Upper lobe of left lung (tissue), 6 donors: ENCODE results near the gene GPRC5C. TPM values are rescaled to one million over a fixed set of nuclear protein-coding genes. Genes with fewer than 3 reads are reported as not detected.

ENCODE experiments used
- ATAC-seq, 2 donors: fragments of 200-7000 bp; cut with Tn5 transposase; one replicate each; pipeline ENCODE4 v1.9.1; 2022; ENCODE audit warnings: mild to moderate bottlenecking in 2 of 2, moderate library complexity in 2 of 2; ENCODE audit not compliant: low FRiP score in 2 of 2
- DNase-seq, 2 donors: peaks; one replicate each; pipeline ENCODE4 v3.0.0-alpha.2; 2019 to 2020
- H3K27ac ChIP-seq, 4 donors: fragments of 200-600 bp; sonication (generic); one replicate each; pipeline ENCODE4 v1.5.1; 2016 to 2019
- H3K27me3 ChIP-seq, 4 donors: fragments of 200-600 bp; sonication (generic); one replicate each; pipeline ENCODE4 v1.5.1; 2017 to 2019
- H3K36me3 ChIP-seq, 4 donors: fragments of 200-600 bp; sonication (generic); one replicate each; pipeline ENCODE4 v1.5.1; 2016 to 2019
- H3K4me1 ChIP-seq, 4 donors: fragments of 200-600 bp; sonication (generic); one replicate each; pipeline ENCODE4 v1.5.1; 2018 to 2019
- H3K4me3 ChIP-seq, 4 donors: fragments of 200-600 bp; sonication (generic); one replicate each; pipeline ENCODE4 v1.5.1; 2017 to 2019; ENCODE audit warnings: mild to moderate bottlenecking in 2 of 4, moderate library complexity in 1 of 4
- H3K9me3 ChIP-seq, 4 donors: fragments of 200-600 bp; sonication (generic); one replicate each; pipeline ENCODE4 v1.5.1; 2018 to 2019
- EP300 ChIP-seq, 4 donors: sonication (generic); formaldehyde crosslinking; IDR thresholded peaks; one replicate each; pipeline ENCODE4 v1.5.1; 2017; ENCODE audit warnings: antibody characterized with exemption in 4 of 4, control low read depth in 2 of 4
- POLR2A ChIP-seq, 4 donors: fragments of 450-650 bp; IDR thresholded peaks; one replicate each; pipeline ENCODE4 v1.5.1; 2016 to 2017; ENCODE audit warnings: antibody characterized with exemption in 4 of 4, mild to moderate bottlenecking in 2 of 4
- POLR2AphosphoS5 ChIP-seq, 2 donors: sonication (generic); formaldehyde crosslinking; IDR thresholded peaks; one replicate each; pipeline ENCODE4 v1.5.1; 2017; ENCODE audit warnings: antibody characterized with exemption in 2 of 2
- WGBS, 2 donors: methylation state at CpG; one replicate each; pipeline ENCODE4 v1.1.5; 2017 to 2018; 5-methylcytosine and 5-hydroxymethylcytosine counted together
- total RNA-seq, 6 donors: library from RNA; depleted of rRNA in 4 of 6; stranded (reverse); fragments of >200 nt in 4 of 6; gene quantifications; one replicate each; pipeline versions ENCODE4 v1.1.0 to v1.2.1, GENCODE V29; 2016 to 2021
- TF ChIP-seq, protein P1 (sequence below), 6 experiments: fragments of 450-650 bp in 4 of 6; fragments of 200-600 bp in 2 of 6; sonication (generic) in 2 of 6; IDR thresholded peaks; one replicate each; pipeline ENCODE4 v1.5.1; 2016 to 2019; ENCODE audit warnings: antibody characterized with exemption in 6 of 6
- donor health status: DM: no; HTN: no; CAD: no; lungs with moderate emphysema.
- donor health status: DM: no; HTN: yes; CAD: no; lungs with severe emphysema.

Gene GPRC5C
- total RNA-seq, 6 donors from 2014 or later, result 50.7 to 88.4 (median 56.4) TPM

DNA sequence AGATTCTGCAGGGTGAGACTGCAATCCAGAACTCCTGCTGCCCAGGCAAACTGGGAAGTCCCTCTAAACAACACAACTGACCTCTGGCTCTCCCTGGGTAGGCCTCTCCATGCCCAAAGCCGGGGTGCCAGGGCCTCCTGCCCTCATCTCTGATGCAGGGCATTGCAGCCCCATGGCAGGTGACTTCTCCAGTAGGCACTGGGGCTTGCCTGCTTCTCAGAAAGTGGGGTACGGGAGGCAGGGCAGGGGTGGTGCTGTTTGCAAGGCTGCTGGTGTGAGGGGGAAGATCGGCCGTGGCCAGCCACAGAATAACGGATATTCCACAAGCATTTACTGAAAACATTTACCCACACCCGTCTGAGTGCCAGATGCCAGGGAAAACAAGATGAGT lies 4.1 kb upstream of the GPRC5C start:
- 58 to 82% methylated on average over 5 to 6 of the region's 6 CpGs for WGBS, 2 donors
- TF ChIP-seq, protein P1, sequence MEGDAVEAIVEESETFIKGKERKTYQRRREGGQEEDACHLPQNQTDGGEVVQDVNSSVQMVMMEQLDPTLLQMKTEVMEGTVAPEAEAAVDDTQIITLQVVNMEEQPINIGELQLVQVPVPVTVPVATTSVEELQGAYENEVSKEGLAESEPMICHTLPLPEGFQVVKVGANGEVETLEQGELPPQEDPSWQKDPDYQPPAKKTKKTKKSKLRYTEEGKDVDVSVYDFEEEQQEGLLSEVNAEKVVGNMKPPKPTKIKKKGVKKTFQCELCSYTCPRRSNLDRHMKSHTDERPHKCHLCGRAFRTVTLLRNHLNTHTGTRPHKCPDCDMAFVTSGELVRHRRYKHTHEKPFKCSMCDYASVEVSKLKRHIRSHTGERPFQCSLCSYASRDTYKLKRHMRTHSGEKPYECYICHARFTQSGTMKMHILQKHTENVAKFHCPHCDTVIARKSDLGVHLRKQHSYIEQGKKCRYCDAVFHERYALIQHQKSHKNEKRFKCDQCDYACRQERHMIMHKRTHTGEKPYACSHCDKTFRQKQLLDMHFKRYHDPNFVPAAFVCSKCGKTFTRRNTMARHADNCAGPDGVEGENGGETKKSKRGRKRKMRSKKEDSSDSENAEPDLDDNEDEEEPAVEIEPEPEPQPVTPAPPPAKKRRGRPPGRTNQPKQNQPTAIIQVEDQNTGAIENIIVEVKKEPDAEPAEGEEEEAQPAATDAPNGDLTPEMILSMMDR (IDR thresholded peaks at IDR 0.05), result no peak
- TF ChIP-seq POLR2A (IDR thresholded peaks at IDR 0.05), result no peak
- TF ChIP-seq EP300 (IDR thresholded peaks at IDR 0.05), result no peak
- TF ChIP-seq POLR2AphosphoS5 (IDR thresholded peaks at IDR 0.05), result no peak
- H3K27me3 ChIP-seq, result peaks cover 0 to 24% (median 9%) of the 10 kb centered on the region in 4 donors
- H3K36me3 ChIP-seq, result no peaks in the 10 kb centered on the region
- no peak overlapping the region for H3K4me3 ChIP-seq
- H3K4me1 ChIP-seq, result peaks cover 19 to 49% (median 35%) of the 10 kb centered on the region in 4 donors
- H3K27ac ChIP-seq, result peak overlapping the region; percentile 50 to 81 (median 64)
- H3K9me3 ChIP-seq, result no peaks in the 10 kb centered on the region
- ATAC-seq (no peak), DNase-seq (peak in 1 of 2 donors; percentile 14)

DNA sequence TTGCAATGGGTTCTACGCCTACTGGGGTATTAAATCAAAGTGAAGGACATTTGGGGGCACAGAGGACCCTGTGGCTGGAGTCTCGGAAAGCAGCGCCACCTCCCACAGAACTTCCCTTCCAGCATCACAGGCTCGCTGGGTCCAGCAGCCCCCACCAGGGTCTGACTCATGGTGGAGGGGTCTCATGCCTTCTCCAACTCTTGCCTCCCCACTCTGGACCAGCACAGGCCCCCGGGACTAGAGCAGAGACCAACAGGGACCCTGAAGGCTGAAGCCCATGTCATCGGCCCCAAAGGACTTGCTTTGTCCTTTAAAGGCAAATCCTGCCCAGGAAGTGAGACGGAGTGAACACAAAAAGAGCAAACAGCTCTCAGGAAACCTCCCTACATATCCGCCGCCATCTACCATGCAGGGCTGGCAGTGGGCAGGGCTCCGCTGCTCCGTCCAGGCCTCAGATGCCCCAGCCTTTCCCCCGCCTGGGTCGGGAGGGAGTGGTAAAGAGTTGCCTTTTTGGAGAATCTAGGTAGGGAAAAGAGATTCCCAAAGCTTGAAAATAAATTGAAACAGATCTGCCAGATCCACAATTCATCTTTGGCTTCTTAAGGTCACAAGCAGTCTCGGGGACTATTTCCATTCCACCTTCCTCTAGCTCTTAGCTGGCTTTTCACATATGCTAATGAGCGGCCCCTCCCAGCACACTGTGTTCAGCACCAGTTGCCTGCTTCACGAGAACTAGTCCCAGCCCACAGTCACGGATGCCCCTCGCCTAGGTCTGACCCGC lies 2.1 kb upstream of the GPRC5C start:
- DNase-seq, result peak; percentile 46 to 80

DNA sequence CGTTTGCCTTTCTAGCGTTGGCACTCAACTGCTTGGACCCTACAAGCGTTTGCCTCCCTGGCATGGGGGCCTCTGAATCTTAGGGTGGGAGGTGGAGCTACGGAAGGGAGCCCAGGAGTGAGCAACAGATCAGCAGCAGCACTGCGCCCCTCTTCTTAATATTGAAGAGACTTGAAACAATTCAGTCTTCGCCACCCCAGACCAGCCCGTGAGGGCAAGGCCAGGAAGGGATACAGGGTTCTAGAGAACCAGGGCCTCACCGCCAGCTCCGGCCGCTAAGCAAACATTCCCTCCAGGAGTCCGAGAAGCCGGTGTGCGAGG lies 1.5 kb upstream of the GPRC5C start:
- Histone ChIP-seq H3K27ac (peak overlapping the region; percentile 89 to 98 (median 92)), H3K27me3 (peaks cover 0 to 27% (median 9%) of the 10 kb centered on the region in 4 donors), H3K36me3 (no peaks in the 10 kb centered on the region), H3K9me3 (no peaks in the 10 kb centered on the region), H3K4me3 (peak overlapping the region in 3 of 4 donors; percentile 57 to 70 (median 70)), H3K4me1 (peaks cover 19 to 61% (median 43%) of the 10 kb centered on the region in 4 donors)
- ATAC-seq (no peak), DNase-seq (no peak)
- WGBS, 2 donors, result 12 to 29% methylated on average over 3 to 13 of the region's 13 CpGs
- TF ChIP-seq EP300 (IDR thresholded peaks at IDR 0.05), result no peak
- TF ChIP-seq POLR2A (IDR thresholded peaks at IDR 0.05), result peak in 1 of 4 donors; percentile 58

More for the DNA sequence above, 2.1 kb upstream of the GPRC5C start:
- ATAC-seq, result peak in 1 of 2 donors; percentile 28
- Histone ChIP-seq H3K27ac (peak overlapping the region; percentile 89 to 98 (median 92)), H3K36me3 (no peaks in the 10 kb centered on the region), H3K9me3 (no peaks in the 10 kb centered on the region), H3K4me3 (peak overlapping the region in 3 of 4 donors; percentile 57 to 70 (median 70)), H3K4me1 (peaks cover 19 to 58% (median 40%) of the 10 kb centered on the region in 4 donors), H3K27me3 (peaks cover 0 to 27% (median 9%) of the 10 kb centered on the region in 4 donors)
- 57 to 73% methylated on average over 19 of the region's 19 CpGs for WGBS, 2 donors
- TF ChIP-seq, protein P1 (IDR thresholded peaks at IDR 0.05), result no peak
- peak in 1 of 2 donors; percentile 68 for TF ChIP-seq POLR2AphosphoS5 (IDR thresholded peaks at IDR 0.05)
- peak in 1 of 4 donors; percentile 74 for TF ChIP-seq POLR2A (IDR thresholded peaks at IDR 0.05)

DNA sequence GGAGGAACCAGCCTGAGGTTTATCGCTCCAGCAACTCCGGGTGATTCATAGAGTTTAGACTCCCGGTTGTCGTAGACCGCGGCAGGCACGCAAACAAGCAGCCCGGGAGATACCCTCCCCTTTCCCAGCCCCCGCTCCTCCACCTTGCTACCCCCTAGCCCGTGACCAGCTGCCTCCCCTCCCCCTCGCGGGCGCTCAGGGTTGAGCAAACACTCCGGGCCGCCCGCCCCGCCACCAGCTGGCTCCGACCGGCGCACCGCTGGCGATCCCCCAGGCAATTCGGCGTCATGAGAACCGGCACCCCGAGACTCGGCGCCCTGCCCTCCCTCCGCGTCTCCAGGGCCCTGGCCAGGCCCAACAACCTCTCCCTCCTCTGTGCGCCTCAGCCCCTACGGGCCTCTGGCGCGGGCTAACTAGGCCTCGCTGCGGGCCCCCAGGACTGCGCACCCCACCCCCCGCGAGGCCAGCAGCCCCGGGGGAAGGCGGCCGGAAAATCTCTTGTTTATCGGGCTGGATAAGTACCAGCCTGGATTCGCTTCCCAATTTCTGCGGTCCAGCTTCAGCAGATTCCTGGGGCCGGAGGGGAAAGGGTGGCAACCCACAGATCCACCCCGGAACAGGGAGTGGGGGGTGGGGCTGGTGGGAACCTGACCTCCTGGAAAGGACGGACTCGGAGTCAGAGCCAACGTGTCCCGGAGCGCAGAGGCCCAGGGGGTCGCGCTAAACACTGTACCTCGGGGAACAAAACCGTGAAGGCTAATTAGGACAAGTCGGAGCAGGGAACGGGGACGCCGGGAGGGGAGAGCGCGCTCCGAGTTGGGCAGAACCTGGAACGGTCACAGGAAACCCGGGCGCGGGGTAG lies 951 bp upstream of the GPRC5C start:
- Histone ChIP-seq H3K36me3 (no peaks in the 10 kb centered on the region), H3K27ac (peak overlapping the region; percentile 89 to 98 (median 92)), H3K4me3 (peak overlapping the region; percentile 0 to 70 (median 64)), H3K27me3 (peaks cover 0 to 27% (median 9%) of the 10 kb centered on the region in 4 donors), H3K4me1 (peaks cover 19 to 64% (median 44%) of the 10 kb centered on the region in 4 donors), H3K9me3 (no peaks in the 10 kb centered on the region)
- DNase-seq (peak; percentile 84 to 95), ATAC-seq (peak; percentile 61 to 85)
- TF ChIP-seq POLR2AphosphoS5 (IDR thresholded peaks at IDR 0.05) (peak; percentile 23 to 48), EP300 (IDR thresholded peaks at IDR 0.05) (peak in 1 of 4 donors; percentile 51), POLR2A (IDR thresholded peaks at IDR 0.05) (peak in 3 of 4 donors; percentile 16 to 72 (median 35))
- TF ChIP-seq, protein P1 (IDR thresholded peaks at IDR 0.05), result peak in 1 of 6 experiments; percentile 10
- 0 to 2% methylated on average over 14 to 49 of the region's 67 CpGs for WGBS, 2 donors

DNA sequence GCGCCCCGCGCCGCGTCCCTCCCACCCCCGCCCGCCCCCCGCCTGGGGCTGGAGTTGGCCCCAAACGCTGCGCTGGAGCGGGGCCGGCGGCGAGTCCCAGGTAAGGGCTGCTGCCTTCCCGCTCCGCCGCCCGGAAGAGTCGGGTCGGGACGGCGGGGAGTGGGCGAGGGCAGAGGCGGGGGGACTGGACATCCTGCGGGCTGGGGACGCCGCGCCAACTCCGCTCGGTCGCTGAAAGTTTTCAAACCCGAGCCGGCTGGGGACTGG lies 469 bp downstream of the GPRC5C start:
- no peaks in the 10 kb centered on the region for H3K36me3 ChIP-seq
- H3K4me1 ChIP-seq, result peaks cover 14 to 63% (median 40%) of the 10 kb centered on the region in 4 donors
- ATAC-seq, result no peak
- 0% methylated on average over 8 of the region's 33 CpGs; no CpG with 5 or more reads in 1 of the 2 donors for WGBS, 2 donors
- peak overlapping the region; percentile 44 to 70 (median 64) for H3K4me3 ChIP-seq
- H3K27ac ChIP-seq, result peak overlapping the region; percentile 89 to 98 (median 92)
- H3K27me3 ChIP-seq, result peaks cover 0 to 27% (median 9%) of the 10 kb centered on the region in 4 donors
- peaks cover 0 to 2% (median 0%) of the 10 kb centered on the region in 4 donors for H3K9me3 ChIP-seq
- no peak for TF ChIP-seq POLR2A (IDR thresholded peaks at IDR 0.05)
- TF ChIP-seq, protein P1 (IDR thresholded peaks at IDR 0.05), result no peak
- TF ChIP-seq EP300 (IDR thresholded peaks at IDR 0.05), result no peak
- no peak for DNase-seq
